ENCODE measurements around the gene ASPRV1.

Gene ASPRV1

DNA sequence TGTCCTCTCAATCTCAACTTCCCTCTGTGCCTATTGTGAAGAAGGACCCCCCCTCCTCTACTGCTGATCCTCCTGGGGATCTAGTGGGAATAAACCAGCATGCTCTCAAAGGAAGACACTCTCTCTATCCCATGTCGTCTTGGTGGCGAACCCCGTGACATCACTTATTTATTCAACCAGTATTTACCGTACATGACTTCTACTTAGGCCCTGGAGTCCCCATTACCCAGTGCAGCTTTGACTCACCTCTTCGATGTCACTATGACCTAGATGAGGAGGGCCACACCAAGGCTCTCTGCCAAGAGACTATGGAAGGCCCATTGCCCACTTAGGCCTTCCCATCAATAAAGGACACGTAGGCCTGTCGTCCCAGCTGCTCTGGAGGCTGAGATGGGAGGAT, 16.7 kb downstream of the ASPRV1 start:
- H3K9ac ChIP-seq (ENCODE audit: insufficient read length, low read depth), result no peak overlapping the region
- no peaks in the 10 kb centered on the region for H3K27me3 ChIP-seq (ENCODE audit: insufficient read depth, insufficient read length)
- no peak for DNase-seq (ENCODE audit: low read depth, low spot score)
- no peaks in the 10 kb centered on the region for H3K4me1 ChIP-seq (ENCODE audit: insufficient read depth, insufficient read length)
- TF ChIP-seq ZNF274 (IDR thresholded peaks at IDR 0.05; ENCODE audit: low read depth, low read length), result no peak
- TF ChIP-seq YY1 (IDR thresholded peaks at IDR 0.05; ENCODE audit: insufficient read depth, insufficient read length), result no peak
- TF ChIP-seq SUZ12 (IDR thresholded peaks at IDR 0.05; ENCODE audit: extremely low read depth, insufficient read depth, insufficient read length), result no peak
- H3K36me3 ChIP-seq (ENCODE audit: insufficient read depth, insufficient read length, low read length), result no peaks in the 10 kb centered on the region
- H3K4me3 ChIP-seq (ENCODE audit: insufficient read length, low read depth), result no peak overlapping the region
- no peaks in the 10 kb centered on the region for H3K9me3 ChIP-seq (ENCODE audit: insufficient read depth, low read length)

DNA sequence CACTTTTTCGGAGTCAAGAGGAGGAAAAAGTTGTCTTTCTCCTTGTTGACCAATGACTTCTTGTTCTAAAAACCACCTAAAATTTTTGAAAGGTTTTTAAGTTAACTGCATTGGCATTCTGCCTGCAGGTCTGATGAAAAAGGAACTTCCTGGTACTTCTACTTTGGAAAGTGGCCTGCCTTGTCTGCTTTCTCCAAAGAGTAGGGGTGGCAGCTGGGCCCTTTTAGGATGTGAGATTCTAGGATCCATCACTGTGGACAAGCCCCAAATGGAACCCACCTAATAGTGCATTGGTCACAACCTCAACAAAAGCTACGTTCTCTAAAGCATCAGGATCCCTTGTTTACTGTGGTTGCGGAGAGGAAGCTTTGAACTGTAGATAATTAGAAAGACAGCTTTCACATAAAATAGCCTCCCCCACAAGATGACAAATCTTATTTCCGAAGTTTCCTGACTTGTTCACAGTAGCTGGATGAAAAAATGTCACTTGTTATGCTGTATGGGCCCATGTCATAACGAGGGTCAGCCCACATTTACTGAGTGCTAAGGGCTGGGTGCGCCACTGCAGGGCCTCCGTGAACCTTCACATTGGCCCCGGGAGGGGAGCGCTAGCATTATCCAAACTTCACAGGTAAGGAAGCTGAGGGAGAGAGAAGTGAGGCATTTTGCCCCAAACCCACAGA, 17.4 kb downstream of the ASPRV1 start:
- Histone ChIP-seq H3K9ac (ENCODE audit: insufficient read length, low read depth) (no peak overlapping the region), H3K4me1 (ENCODE audit: insufficient read depth, insufficient read length) (no peaks in the 10 kb centered on the region), H3K36me3 (ENCODE audit: insufficient read depth, insufficient read length, low read length) (no peaks in the 10 kb centered on the region), H3K4me3 (ENCODE audit: insufficient read length, low read depth) (no peak overlapping the region), H3K27me3 (ENCODE audit: insufficient read depth, insufficient read length) (no peaks in the 10 kb centered on the region), H3K9me3 (ENCODE audit: insufficient read depth, low read length) (no peaks in the 10 kb centered on the region)
- TF ChIP-seq SUZ12 (IDR thresholded peaks at IDR 0.05; ENCODE audit: extremely low read depth, insufficient read depth, insufficient read length) (no peak), YY1 (IDR thresholded peaks at IDR 0.05; ENCODE audit: insufficient read depth, insufficient read length) (no peak), ZNF274 (IDR thresholded peaks at IDR 0.05; ENCODE audit: low read depth, low read length) (no peak)
- DNase-seq (ENCODE audit: low read depth, low spot score), result no peak

DNA sequence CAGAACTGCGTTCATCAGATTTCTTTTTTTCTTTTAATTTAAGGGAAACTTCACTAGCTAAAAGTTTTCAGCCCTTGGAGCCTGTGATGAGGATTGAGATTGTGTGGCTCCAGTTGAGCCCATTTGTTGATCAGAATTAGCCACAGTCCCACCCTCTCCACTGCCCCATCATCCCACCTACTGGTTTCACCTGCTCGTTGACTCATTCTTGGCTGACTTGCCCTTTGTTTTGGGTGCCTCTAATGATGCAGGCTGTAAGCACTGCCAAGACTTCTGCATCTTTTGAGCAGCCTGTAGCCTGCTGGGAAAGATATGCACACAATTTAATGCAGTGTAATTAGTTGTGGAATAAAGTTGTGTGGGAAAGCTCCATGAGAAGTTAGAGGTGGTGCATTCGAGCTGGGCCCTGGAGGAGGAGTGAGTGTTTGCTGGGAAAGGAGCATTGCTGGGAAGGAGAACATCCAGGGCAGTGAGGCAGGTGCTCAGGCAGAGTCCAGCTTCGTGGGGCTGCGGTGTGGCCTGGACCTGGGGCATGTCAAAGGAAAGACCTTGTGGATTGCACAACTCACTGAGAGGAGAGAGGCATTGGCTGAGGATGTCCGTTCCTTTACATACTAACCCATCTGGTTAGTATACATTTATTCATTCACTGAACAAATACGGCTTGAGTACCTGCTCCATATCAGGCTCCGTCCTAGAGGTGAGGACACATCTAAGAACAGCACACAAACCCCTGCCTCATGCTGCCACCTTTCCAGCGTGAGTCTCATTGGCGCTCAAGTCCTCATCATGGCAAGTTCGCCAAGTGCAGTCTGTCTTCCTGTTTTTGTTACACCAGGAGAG, 18.2 kb downstream of the ASPRV1 start:
- TF ChIP-seq YY1 (IDR thresholded peaks at IDR 0.05; ENCODE audit: insufficient read depth, insufficient read length) (no peak), SUZ12 (IDR thresholded peaks at IDR 0.05; ENCODE audit: extremely low read depth, insufficient read depth, insufficient read length) (no peak), ZNF274 (IDR thresholded peaks at IDR 0.05; ENCODE audit: low read depth, low read length) (no peak)
- Histone ChIP-seq H3K27me3 (ENCODE audit: insufficient read depth, insufficient read length) (no peaks in the 10 kb centered on the region), H3K4me3 (ENCODE audit: insufficient read length, low read depth) (no peak overlapping the region), H3K36me3 (ENCODE audit: insufficient read depth, insufficient read length, low read length) (peaks cover 5% of the 10 kb centered on the region), H3K4me1 (ENCODE audit: insufficient read depth, insufficient read length) (no peaks in the 10 kb centered on the region), H3K9me3 (ENCODE audit: insufficient read depth, low read length) (no peaks in the 10 kb centered on the region), H3K9ac (ENCODE audit: insufficient read length, low read depth) (no peak overlapping the region)
- no peak for DNase-seq (ENCODE audit: low read depth, low spot score)

DNA sequence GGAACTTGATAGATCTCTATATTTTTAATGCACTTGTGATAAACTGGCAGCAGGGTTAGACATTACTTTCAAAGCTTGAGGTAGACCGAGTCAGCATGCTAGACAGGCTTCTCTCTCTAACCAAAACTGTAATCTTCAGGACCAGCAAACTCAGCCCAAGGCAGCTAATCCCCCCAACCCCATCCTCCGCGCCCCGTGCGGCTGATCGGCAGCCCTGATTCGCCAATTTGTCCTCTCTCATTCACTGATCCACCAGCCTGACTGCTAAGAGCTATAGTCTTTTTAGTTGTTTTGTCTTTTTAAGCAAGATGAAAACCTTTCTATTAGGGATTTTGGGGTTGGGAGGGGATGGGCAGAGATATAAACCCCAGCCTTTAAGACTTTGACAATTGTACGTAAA, 20.7 kb downstream of the ASPRV1 start:
- Histone ChIP-seq H3K36me3 (ENCODE audit: insufficient read depth, insufficient read length, low read length) (peaks cover 9% of the 10 kb centered on the region), H3K4me3 (ENCODE audit: insufficient read length, low read depth) (no peak overlapping the region), H3K4me1 (ENCODE audit: insufficient read depth, insufficient read length) (no peaks in the 10 kb centered on the region), H3K27me3 (ENCODE audit: insufficient read depth, insufficient read length) (no peaks in the 10 kb centered on the region), H3K9me3 (ENCODE audit: insufficient read depth, low read length) (no peaks in the 10 kb centered on the region), H3K9ac (ENCODE audit: insufficient read length, low read depth) (no peak overlapping the region)
- no peak for TF ChIP-seq SUZ12 (IDR thresholded peaks at IDR 0.05; ENCODE audit: extremely low read depth, insufficient read depth, insufficient read length)
- no peak for TF ChIP-seq YY1 (IDR thresholded peaks at IDR 0.05; ENCODE audit: insufficient read depth, insufficient read length)
- no peak for DNase-seq (ENCODE audit: low read depth, low spot score)

DNA sequence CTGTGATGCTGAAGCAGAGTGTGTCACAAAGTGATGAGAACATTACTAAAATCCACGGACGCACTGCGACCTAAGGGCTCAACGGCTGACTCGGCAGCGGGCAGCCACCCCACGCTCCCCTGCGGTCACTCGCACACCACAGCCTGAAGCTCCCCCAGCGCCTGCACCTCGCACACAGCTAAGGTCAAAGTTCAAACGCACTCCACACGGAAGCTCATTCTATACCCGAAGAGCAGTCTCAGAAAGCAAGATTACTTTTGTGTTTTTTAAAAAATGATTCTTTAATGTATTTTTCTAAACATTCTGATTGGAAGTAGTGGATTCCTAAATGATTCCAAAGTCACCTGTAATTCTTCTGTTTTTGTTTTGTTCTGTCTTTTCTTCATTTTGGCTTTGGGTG, 21.7 kb downstream of the ASPRV1 start:
- Histone ChIP-seq H3K27me3 (ENCODE audit: insufficient read depth, insufficient read length) (no peaks in the 10 kb centered on the region), H3K36me3 (ENCODE audit: insufficient read depth, insufficient read length, low read length) (peaks cover 9% of the 10 kb centered on the region), H3K9me3 (ENCODE audit: insufficient read depth, low read length) (no peaks in the 10 kb centered on the region), H3K4me3 (ENCODE audit: insufficient read length, low read depth) (no peak overlapping the region), H3K9ac (ENCODE audit: insufficient read length, low read depth) (no peak overlapping the region), H3K4me1 (ENCODE audit: insufficient read depth, insufficient read length) (no peaks in the 10 kb centered on the region)
- DNase-seq (ENCODE audit: low read depth, low spot score), result no peak
- TF ChIP-seq YY1 (IDR thresholded peaks at IDR 0.05; ENCODE audit: insufficient read depth, insufficient read length) (no peak), SUZ12 (IDR thresholded peaks at IDR 0.05; ENCODE audit: extremely low read depth, insufficient read depth, insufficient read length) (no peak), ZNF274 (IDR thresholded peaks at IDR 0.05; ENCODE audit: low read depth, low read length) (no peak)

DNA sequence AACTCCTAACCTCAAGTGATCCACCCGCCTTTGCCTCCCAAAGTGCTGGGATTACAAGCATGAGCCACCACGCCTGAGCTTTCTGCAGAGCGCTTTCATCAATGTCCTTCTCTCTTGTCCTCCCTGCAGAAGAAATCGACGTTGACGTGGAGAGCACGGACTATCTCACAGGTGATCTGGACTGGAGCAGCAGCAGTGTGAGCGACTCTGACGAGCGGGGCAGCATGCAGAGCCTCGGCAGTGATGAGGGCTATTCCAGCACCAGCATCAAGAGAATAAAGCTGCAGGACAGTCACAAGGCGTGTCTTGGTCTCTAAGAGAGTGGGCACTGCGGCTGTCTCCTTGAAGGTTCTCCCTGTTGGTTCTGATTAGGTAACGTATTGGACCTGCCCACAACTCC, 23.5 kb downstream of the ASPRV1 start:
- H3K9me3 ChIP-seq (ENCODE audit: insufficient read depth, low read length), result no peaks in the 10 kb centered on the region
- no peak for DNase-seq (ENCODE audit: low read depth, low spot score)
- no peak overlapping the region for H3K9ac ChIP-seq (ENCODE audit: insufficient read length, low read depth)
- peaks cover 9% of the 10 kb centered on the region for H3K36me3 ChIP-seq (ENCODE audit: insufficient read depth, insufficient read length, low read length)
- no peaks in the 10 kb centered on the region for H3K27me3 ChIP-seq (ENCODE audit: insufficient read depth, insufficient read length)
- TF ChIP-seq SUZ12 (IDR thresholded peaks at IDR 0.05; ENCODE audit: extremely low read depth, insufficient read depth, insufficient read length) (no peak), ZNF274 (IDR thresholded peaks at IDR 0.05; ENCODE audit: low read depth, low read length) (no peak), YY1 (IDR thresholded peaks at IDR 0.05; ENCODE audit: insufficient read depth, insufficient read length) (no peak)
- no peaks in the 10 kb centered on the region for H3K4me1 ChIP-seq (ENCODE audit: insufficient read depth, insufficient read length)
- H3K4me3 ChIP-seq (ENCODE audit: insufficient read length, low read depth), result no peak overlapping the region

DNA sequence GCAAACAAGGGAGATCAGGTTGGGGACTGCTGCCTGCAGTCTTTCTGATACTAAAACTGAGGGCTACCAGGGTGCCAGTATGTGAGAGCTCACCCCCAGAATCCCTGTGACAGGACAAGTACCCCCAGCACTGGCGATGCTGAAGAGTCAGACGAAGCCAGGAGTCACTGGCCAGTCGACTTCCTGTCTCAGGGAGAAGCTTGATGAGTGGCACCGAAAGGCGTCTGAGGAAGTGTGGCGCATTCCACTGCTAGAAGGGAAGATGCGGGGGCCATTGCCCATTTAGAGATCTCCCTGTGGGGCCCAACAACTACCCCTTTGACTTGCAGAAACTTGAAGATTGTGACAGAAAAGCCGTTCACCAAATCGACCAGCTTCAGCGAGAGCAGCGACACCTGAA, 24.5 kb downstream of the ASPRV1 start:
- TF ChIP-seq SUZ12 (IDR thresholded peaks at IDR 0.05; ENCODE audit: extremely low read depth, insufficient read depth, insufficient read length) (no peak), YY1 (IDR thresholded peaks at IDR 0.05; ENCODE audit: insufficient read depth, insufficient read length) (no peak), ZNF274 (IDR thresholded peaks at IDR 0.05; ENCODE audit: low read depth, low read length) (no peak)

More for the DNA sequence above, 24.5 kb downstream of the ASPRV1 start:
- Histone ChIP-seq H3K4me1 (ENCODE audit: insufficient read depth, insufficient read length) (no peaks in the 10 kb centered on the region), H3K9ac (ENCODE audit: insufficient read length, low read depth) (no peak overlapping the region), H3K36me3 (ENCODE audit: insufficient read depth, insufficient read length, low read length) (peaks cover 9% of the 10 kb centered on the region), H3K4me3 (ENCODE audit: insufficient read length, low read depth) (no peak overlapping the region), H3K27me3 (ENCODE audit: insufficient read depth, insufficient read length) (no peaks in the 10 kb centered on the region), H3K9me3 (ENCODE audit: insufficient read depth, low read length) (no peaks in the 10 kb centered on the region)
- no peak for DNase-seq (ENCODE audit: low read depth, low spot score)

All from NT2/D1 (cell line).